Smooth muscle cell (in vitro differentiated cells): Measurements from ENCODE around the gene TSHZ2. TPM values are rescaled to one million over a fixed set of nuclear protein-coding genes. Genes with fewer than 3 reads are reported as not detected.

ENCODE experiments used
- DNase-seq: peaks from one replicate; lab custom pipeline; 2025; ENCODE audit not compliant: unreplicated experiment; lab: John Stamatoyannopoulos, UW
- H2AFZ ChIP-seq: fragments of 200-600 bp; sonication (generic); 2 replicates; pipeline ENCODE4 v1.6.0; 2016; ENCODE audit warnings: antibody characterized with exemption, low read depth, mild to moderate bottlenecking
- H3F3A ChIP-seq: fragments of 200-600 bp; sonication (generic); 2 replicates; pipeline ENCODE4 v1.6.0; 2017; ENCODE audit warnings: antibody characterized with exemption, low read depth
- H3K27ac ChIP-seq: fragments of 200-600 bp; sonication (generic); 2 replicates; pipeline ENCODE4 v1.5.1; 2016; ENCODE audit warnings: low read depth, mild to moderate bottlenecking
- H3K27me3 ChIP-seq: fragments of 200-600 bp; sonication (generic); 2 replicates; pipeline ENCODE4 v1.6.1; 2016; ENCODE audit warnings: low read depth, mild to moderate bottlenecking
- H3K36me3 ChIP-seq: fragments of 200-600 bp; sonication (generic); 2 replicates; pipeline ENCODE4 v1.5.1; 2016; ENCODE audit warnings: low read depth
- H3K4me1 ChIP-seq: fragments of 200-600 bp; sonication (generic); 2 replicates; pipeline ENCODE4 v1.5.1; 2016; ENCODE audit warnings: low read depth
- H3K4me2 ChIP-seq: fragments of 200-600 bp; sonication (generic); 2 replicates; pipeline ENCODE4 v1.6.0; 2016; ENCODE audit warnings: mild to moderate bottlenecking
- H3K4me3 ChIP-seq: fragments of 200-600 bp; sonication (generic); 2 replicates; pipeline ENCODE4 v1.5.1; 2016; ENCODE audit warnings: mild to moderate bottlenecking
- H3K79me2 ChIP-seq: fragments of 200-600 bp; sonication (generic); 2 replicates; pipeline ENCODE4 v1.6.0; 2016; ENCODE audit warnings: low read depth, mild to moderate bottlenecking
- H3K9ac ChIP-seq: fragments of 200-600 bp; sonication (generic); 2 replicates; pipeline ENCODE4 v1.6.0; 2016; ENCODE audit warnings: low read depth
- H3K9me3 ChIP-seq: fragments of 200-600 bp; sonication (generic); replicated peaks from 2 replicates; pipeline ENCODE4 v1.5.1; 2016; ENCODE audit warnings: low read depth
- H4K20me1 ChIP-seq: fragments of 200-600 bp; sonication (generic); 2 replicates; pipeline ENCODE4 v1.6.0; 2016; ENCODE audit warnings: low read depth
- CTCF ChIP-seq: fragments of 200-600 bp; sonication (generic); IDR thresholded peaks from 2 replicates; pipeline ENCODE4 v1.5.1; 2017; ENCODE audit warnings: borderline replicate concordance, mild to moderate bottlenecking, antibody characterized with exemption; ENCODE audit not compliant: insufficient read depth, poor library complexity, severe bottlenecking
- WGBS: methylation state at CpG from one replicate; pipeline ENCODE4 v1.1.7; 2016; ENCODE audit warnings: low lambda C conversion rate; 5-methylcytosine and 5-hydroxymethylcytosine counted together
- polyA plus RNA-seq: library from polyadenylated mRNA; unstranded; fragments of >200 nt; fragmentation: Nextera tagmentation; extraction: Ambion mirVana; gene quantifications from 2 replicates; pipeline ENCODE4 v1.2.1, GENCODE V29; 2016
- total RNA-seq: library from RNA; depleted of rRNA; stranded (reverse); fragments of >200 nt; gene quantifications from 2 replicates; pipeline ENCODE4 v1.2.3, GENCODE V29; 2014

The TSHZ2 gene
- total and polyA plus RNA-seq, 2 experiments from 2014 or later = 4.8 to 6.6 TPM

GRCh38 chr20:53122853-53123252, 150.7 kb downstream of the TSHZ2 start:
- H3K9ac ChIP-seq = no peak overlapping the region
- no peaks in the 10 kb centered on the region for H3K79me2 ChIP-seq
- no peak overlapping the region for H3K4me3 ChIP-seq
- H3K27me3 ChIP-seq = no peaks in the 10 kb centered on the region
- H4K20me1 ChIP-seq = no peaks in the 10 kb centered on the region
- H3K36me3 ChIP-seq = no peaks in the 10 kb centered on the region
- H2AFZ ChIP-seq = no peak overlapping the region
- no peak for TF ChIP-seq CTCF
- 94% methylated on average over 4 of the region's 4 CpGs for WGBS
- H3K4me1 ChIP-seq = no peaks in the 10 kb centered on the region
- no peak overlapping the region for H3K4me2 ChIP-seq
- H3F3A ChIP-seq = no peaks in the 10 kb centered on the region
- H3K9me3 ChIP-seq = no peaks in the 10 kb centered on the region
- H3K27ac ChIP-seq = no peak overlapping the region
- DNase-seq = no peak

- Histone ChIP-seq H3F3A (no peaks in the 10 kb centered on the region), H3K4me2 (no peak overlapping the region), H3K4me1 (no peaks in the 10 kb centered on the region), H3K9ac (no peak overlapping the region), H2AFZ (no peak overlapping the region), H3K79me2 (no peaks in the 10 kb centered on the region), H3K27me3 (no peaks in the 10 kb centered on the region), H3K9me3 (no peaks in the 10 kb centered on the region), H3K36me3 (no peaks in the 10 kb centered on the region), H3K4me3 (no peak overlapping the region), H3K27ac (no peak overlapping the region), H4K20me1 (no peaks in the 10 kb centered on the region)
- TF ChIP-seq CTCF = no peak
- DNase-seq = no peak
- 61% methylated on average over 3 of the region's 3 CpGs for WGBS
Measured at GRCh38 chr20:53124075-53124551, 152.0 kb downstream of the TSHZ2 start.

DNA sequence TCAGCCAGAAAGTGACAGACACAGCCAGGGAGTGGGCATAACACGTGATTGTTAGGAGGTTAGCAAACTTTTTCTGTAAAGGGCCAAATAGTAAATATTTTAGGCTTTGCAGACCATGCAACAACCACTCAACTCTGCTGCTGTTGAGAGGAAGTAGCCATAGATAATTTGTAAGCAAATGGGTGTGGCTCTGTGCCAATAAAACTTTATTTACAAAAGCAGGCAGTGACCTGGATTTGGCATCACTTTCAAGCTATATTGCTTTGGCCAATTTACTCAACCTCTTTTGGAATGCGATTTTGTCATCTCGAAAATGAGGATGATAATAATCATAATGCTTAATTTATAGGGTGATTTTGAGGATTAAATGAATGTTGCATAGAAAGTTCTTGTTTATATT, 152.6 kb downstream of the TSHZ2 start:
- Histone ChIP-seq H3K4me1 (no peaks in the 10 kb centered on the region), H4K20me1 (no peaks in the 10 kb centered on the region), H2AFZ (no peak overlapping the region), H3K4me3 (no peak overlapping the region), H3K36me3 (no peaks in the 10 kb centered on the region), H3K27ac (no peak overlapping the region), H3K4me2 (no peak overlapping the region), H3F3A (no peaks in the 10 kb centered on the region), H3K79me2 (no peaks in the 10 kb centered on the region), H3K9ac (no peak overlapping the region), H3K9me3 (no peaks in the 10 kb centered on the region), H3K27me3 (no peaks in the 10 kb centered on the region)
- WGBS = 92% methylated on average over 3 of the region's 3 CpGs
- DNase-seq = no peak
- TF ChIP-seq CTCF = no peak

GRCh38 chr20:53126185-53126584, 154.0 kb downstream of the TSHZ2 start:
- Histone ChIP-seq H3K4me1 (no peaks in the 10 kb centered on the region), H3K4me2 (no peak overlapping the region), H2AFZ (no peak overlapping the region), H3K27me3 (no peaks in the 10 kb centered on the region), H3K36me3 (no peaks in the 10 kb centered on the region), H4K20me1 (no peaks in the 10 kb centered on the region), H3F3A (no peaks in the 10 kb centered on the region), H3K4me3 (no peak overlapping the region), H3K79me2 (no peaks in the 10 kb centered on the region), H3K9me3 (no peaks in the 10 kb centered on the region), H3K27ac (no peak overlapping the region), H3K9ac (no peak overlapping the region)
- DNase-seq = no peak
- 74% methylated on average over 7 of the region's 7 CpGs for WGBS
- TF ChIP-seq CTCF = no peak
